Activated CD8-positive, alpha-beta memory T cell treated with anti-CD3 and anti-CD28 coated beads for 48 hours (primary cell): ENCODE measurements around the gene STX1A.

ENCODE experiments used
- DNase-seq, 3 experiments: peaks; one replicate each; pipeline ENCODE4 v3.0.0-alpha.2; 2020; ENCODE audit warnings: low read depth in 2 of 3, low spot score in 2 of 3

The STX1A gene

GRCh38 chr7:73708961-73709549 lies 10.4 kb downstream of the STX1A start:
- DNase-seq = no peak

- no peak for DNase-seq
Observed at GRCh38 chr7:73707045-73707631, 12.3 kb downstream of the STX1A start.

- DNase-seq = no peak
Observed at GRCh38 chr7:73706126-73707044, 13.1 kb downstream of the STX1A start.

- no peak for DNase-seq
Observed at GRCh38 chr7:73705551-73705920, 13.9 kb downstream of the STX1A start.

GRCh38 chr7:73704640-73705550 lies 14.6 kb downstream of the STX1A start:
- no peak for DNase-seq

GRCh38 chr7:73703757-73704639 lies 15.5 kb downstream of the STX1A start:
- no peak for DNase-seq

- DNase-seq = no peak
Observed at GRCh38 chr7:73703225-73703624, 16.2 kb downstream of the STX1A start.

- DNase-seq = no peak
Observed at GRCh38 chr7:73702665-73703064, 16.8 kb downstream of the STX1A start.

- DNase-seq = no peak
Observed at GRCh38 chr7:73702226-73702625, 17.2 kb downstream of the STX1A start.

GRCh38 chr7:73701357-73701995 lies 18.0 kb downstream of the STX1A start:
- DNase-seq = no peak

GRCh38 chr7:73700581-73701134 lies 18.8 kb downstream of the STX1A start:
- DNase-seq = no peak

GRCh38 chr7:73700069-73700423 lies 19.4 kb downstream of the STX1A start:
- no peak for DNase-seq

GRCh38 chr7:73699370-73700068 lies 19.9 kb downstream of the STX1A start:
- DNase-seq = no peak

- DNase-seq = no peak
Observed at GRCh38 chr7:73698410-73698809, 21.1 kb downstream of the STX1A start.

GRCh38 chr7:73696372-73696771 lies 23.1 kb downstream of the STX1A start:
- no peak for DNase-seq

GRCh38 chr7:73690646-73691045 lies 28.8 kb downstream of the STX1A start:
- DNase-seq = no peak

- no peak for DNase-seq
Observed at GRCh38 chr7:73688288-73688687, 31.2 kb downstream of the STX1A start.

GRCh38 chr7:73685311-73685710 lies 34.2 kb downstream of the STX1A start:
- no peak for DNase-seq
